ENCODE data around the gene CLDN9. TPM values are rescaled to one million over a fixed set of nuclear protein-coding genes. Genes with fewer than 3 reads are reported as not detected.
"Not testable (repeated sequence)": the region's sequence is repeated elsewhere in the genome, so short reads cannot be mapped to it uniquely, and the experiment has no call there.

CLDN9 gene
- total and polyA plus RNA-seq, 4 donors: 0.06 to 0.38 (median 0.28) TPM

DNA sequence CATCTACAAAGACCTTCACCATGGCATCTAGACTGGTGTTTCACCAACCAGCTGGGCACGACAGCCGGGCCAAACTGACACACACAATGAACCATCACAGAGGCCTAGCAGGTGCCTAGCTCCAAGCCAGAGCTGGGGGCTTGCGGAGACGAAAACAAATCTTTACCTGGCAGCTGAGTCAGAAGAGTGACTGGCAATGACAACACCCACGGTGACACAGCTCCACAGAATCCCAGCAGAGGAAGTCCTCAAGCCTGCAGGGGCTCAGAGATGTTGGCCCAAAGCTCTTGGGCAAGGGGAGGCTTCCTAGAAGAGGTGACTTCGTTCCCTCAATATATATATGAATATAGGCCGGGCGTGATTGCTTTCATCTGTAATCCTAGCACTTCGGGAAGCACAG is 38.8 kb downstream of the CLDN9 start:
- Histone ChIP-seq H3K9me3 (ENCODE audit: control insufficient read depth, insufficient read depth, low read length) (no peaks in the 10 kb centered on the region), H3K27me3 (ENCODE audit: control insufficient read depth, insufficient read depth, low read length) (peaks cover 36% of the 10 kb centered on the region), H3K4me3 (ENCODE audit: low read depth, low read length) (no peak overlapping the region), H3K27ac (ENCODE audit: low read depth, low read length) (no peak overlapping the region), H3K4me1 (ENCODE audit: control insufficient read depth, insufficient read depth, low read length) (peaks cover 6% of the 10 kb centered on the region), H3K36me3 (ENCODE audit: control insufficient read depth, insufficient read depth, low read length) (peaks cover 20% of the 10 kb centered on the region)
- 82% methylated on average over 4 of the region's 9 CpGs for WGBS (ENCODE audit: insufficient coverage)
- no peak for DNase-seq (ENCODE audit: low read depth in 4 of 6, low spot score in 6 of 6)

DNA sequence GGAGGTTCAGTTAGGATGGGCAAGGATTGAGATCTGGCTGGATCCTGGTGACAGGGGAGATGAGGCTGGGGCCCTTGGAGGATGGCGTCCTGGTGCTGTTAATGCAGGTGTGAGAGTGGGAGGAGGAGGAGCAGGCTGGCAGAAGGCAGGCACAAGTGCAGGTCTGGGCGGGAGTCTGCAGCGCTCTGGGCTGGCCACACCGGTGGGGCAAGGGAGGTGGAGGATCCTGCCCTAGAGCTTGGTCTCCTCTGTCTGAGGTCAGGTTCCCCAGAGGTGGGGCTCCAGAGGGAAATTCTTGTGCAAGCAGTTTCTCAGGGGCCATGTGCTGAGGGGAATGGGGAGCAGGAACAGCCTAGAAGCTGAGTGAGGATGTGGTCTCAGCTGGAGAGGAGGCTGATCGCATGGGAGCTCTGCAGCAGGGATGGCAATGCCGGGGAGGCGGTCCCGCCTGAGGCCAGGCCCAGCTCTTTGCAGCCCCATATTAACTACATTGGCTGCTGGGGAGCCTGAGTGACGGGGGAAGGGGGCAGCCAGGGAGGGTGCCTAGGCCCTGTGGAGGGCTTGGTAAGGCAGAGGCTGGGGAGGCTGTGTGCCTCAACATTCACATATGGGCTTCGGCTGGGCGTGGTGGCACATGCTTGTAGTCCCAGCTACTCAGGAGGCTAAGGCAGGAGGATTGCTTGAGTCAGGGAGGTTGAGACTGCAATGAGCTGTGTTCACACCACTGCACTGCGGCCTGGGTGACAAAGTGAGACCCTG is 40.0 kb downstream of the CLDN9 start:
- H3K4me1 ChIP-seq (ENCODE audit: control insufficient read depth, insufficient read depth, low read length); H3K4me3 ChIP-seq (ENCODE audit: low read depth, low read length); H3K27ac ChIP-seq (ENCODE audit: low read depth, low read length); DNase-seq (ENCODE audit: low read depth in 4 of 6, low spot score in 6 of 6); H3K9me3 ChIP-seq (ENCODE audit: control insufficient read depth, insufficient read depth, low read length): not testable (repeated sequence)
- Histone ChIP-seq H3K36me3 (ENCODE audit: control insufficient read depth, insufficient read depth, low read length) (peaks cover 29% of the 10 kb centered on the region), H3K27me3 (ENCODE audit: control insufficient read depth, insufficient read depth, low read length) (peaks cover 24% of the 10 kb centered on the region)
- WGBS (ENCODE audit: insufficient coverage): no CpG with 5 or more reads among the region's 12 CpGs

DNA sequence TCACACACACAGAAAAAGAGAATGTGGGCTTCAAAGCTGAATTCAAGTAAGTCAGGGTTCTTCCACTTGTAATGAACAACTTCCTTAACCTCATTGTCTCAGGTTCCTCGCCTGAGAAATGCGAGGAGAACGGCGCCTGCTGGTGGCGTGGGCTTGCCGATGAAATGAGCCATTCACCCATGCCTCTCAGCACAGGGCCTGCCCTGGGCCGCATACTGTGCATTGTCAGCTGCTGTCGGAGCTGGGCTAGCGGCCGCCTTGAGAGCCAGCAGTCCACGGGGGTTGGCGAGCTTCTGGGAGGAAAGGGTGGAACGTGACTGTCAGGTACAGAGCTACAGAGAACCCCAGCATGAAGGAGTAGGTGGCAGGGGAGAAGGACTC is 40.6 kb downstream of the CLDN9 start:
- not testable (repeated sequence) for H3K9me3 ChIP-seq (ENCODE audit: control insufficient read depth, insufficient read depth, low read length); H3K4me3 ChIP-seq (ENCODE audit: low read depth, low read length); H3K27ac ChIP-seq (ENCODE audit: low read depth, low read length); DNase-seq (ENCODE audit: low read depth in 4 of 6, low spot score in 6 of 6)
- WGBS (ENCODE audit: insufficient coverage): 90% methylated on average over 6 of the region's 13 CpGs
- peaks cover 29% of the 10 kb centered on the region for H3K36me3 ChIP-seq (ENCODE audit: control insufficient read depth, insufficient read depth, low read length)
- peaks cover 12% of the 10 kb centered on the region for H3K4me1 ChIP-seq (ENCODE audit: control insufficient read depth, insufficient read depth, low read length)
- H3K27me3 ChIP-seq (ENCODE audit: control insufficient read depth, insufficient read depth, low read length): peaks cover 19% of the 10 kb centered on the region

DNA sequence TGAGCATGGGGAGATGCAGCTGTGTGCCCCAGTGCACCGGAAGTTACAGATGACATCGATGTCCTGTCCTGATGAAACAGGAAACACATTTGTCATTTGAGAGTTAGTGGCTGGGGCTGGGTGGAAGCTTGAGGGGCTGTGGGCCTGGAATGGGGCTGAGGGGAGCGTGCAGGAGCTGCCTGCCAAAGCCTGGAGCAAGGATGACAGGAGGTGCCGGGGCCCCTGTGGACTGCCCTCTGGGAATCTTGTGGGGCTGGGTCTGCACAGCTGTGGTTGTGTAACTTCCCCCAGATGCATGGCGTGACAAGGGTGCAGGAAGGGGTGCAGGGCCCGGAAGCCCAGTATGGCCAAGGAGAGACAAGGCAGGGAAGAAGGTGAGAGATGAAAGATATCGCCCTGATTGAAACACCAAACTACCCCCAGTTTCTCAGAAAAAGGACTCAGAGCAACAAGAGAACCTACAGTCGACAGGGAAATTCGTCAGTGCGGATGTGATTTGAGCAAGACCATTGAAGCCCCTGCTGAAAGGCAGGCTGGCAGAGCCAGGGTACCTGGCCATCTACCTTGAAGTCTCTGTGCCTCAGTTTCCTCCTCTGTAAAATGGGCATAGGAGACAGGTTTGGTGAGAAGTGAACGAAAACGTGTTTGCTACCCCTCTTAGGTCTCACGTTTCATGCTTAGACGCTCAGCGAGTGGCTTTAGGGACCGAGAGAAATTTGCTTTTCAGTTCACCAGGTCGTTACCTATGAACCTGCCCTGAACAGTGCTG is 42.4 kb downstream of the CLDN9 start:
- H3K4me3 ChIP-seq (ENCODE audit: low read depth, low read length): no peak overlapping the region
- H3K9me3 ChIP-seq (ENCODE audit: control insufficient read depth, insufficient read depth, low read length): no peaks in the 10 kb centered on the region
- H3K4me1 ChIP-seq (ENCODE audit: control insufficient read depth, insufficient read depth, low read length): peaks cover 22% of the 10 kb centered on the region
- H3K36me3 ChIP-seq (ENCODE audit: control insufficient read depth, insufficient read depth, low read length): peaks cover 29% of the 10 kb centered on the region
- H3K27me3 ChIP-seq (ENCODE audit: control insufficient read depth, insufficient read depth, low read length): peaks cover 2% of the 10 kb centered on the region
- 79% methylated on average over 15 of the region's 17 CpGs for WGBS (ENCODE audit: insufficient coverage)
- no peak overlapping the region for H3K27ac ChIP-seq (ENCODE audit: low read depth, low read length)
- no peak for DNase-seq (ENCODE audit: low read depth in 4 of 6, low spot score in 6 of 6)

DNA sequence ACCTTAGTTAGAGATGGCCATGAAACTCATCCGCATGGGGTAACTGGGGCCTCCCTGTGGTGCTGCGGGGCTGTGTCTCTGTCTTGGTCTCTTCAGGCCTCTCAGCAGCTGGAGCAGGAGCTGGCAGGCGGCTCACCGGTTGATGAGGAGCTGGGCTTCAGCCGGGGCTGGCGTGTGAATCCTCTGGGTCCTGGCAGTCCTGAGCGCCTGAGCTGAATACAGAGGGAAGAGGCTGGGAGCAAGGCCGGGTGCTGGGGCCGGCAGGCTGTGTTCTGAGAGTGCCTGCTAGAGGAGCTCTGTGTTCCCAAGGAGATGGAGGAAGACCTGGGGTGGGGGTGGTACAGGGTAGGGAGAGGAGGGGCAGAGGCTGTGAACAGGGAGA is 43.0 kb downstream of the CLDN9 start:
- H3K9me3 ChIP-seq (ENCODE audit: control insufficient read depth, insufficient read depth, low read length); H3K27ac ChIP-seq (ENCODE audit: low read depth, low read length); H3K27me3 ChIP-seq (ENCODE audit: control insufficient read depth, insufficient read depth, low read length); H3K4me3 ChIP-seq (ENCODE audit: low read depth, low read length): not testable (repeated sequence)
- Histone ChIP-seq H3K36me3 (ENCODE audit: control insufficient read depth, insufficient read depth, low read length) (peaks cover 29% of the 10 kb centered on the region), H3K4me1 (ENCODE audit: control insufficient read depth, insufficient read depth, low read length) (peaks cover 22% of the 10 kb centered on the region)
- whole genome bisulfite sequencing (ENCODE audit: insufficient coverage): 18% methylated on average over 9 of the region's 9 CpGs
- DNase-seq (ENCODE audit: low read depth in 4 of 6, low spot score in 6 of 6): peak in 1 of 6 donors; percentile 12

DNA sequence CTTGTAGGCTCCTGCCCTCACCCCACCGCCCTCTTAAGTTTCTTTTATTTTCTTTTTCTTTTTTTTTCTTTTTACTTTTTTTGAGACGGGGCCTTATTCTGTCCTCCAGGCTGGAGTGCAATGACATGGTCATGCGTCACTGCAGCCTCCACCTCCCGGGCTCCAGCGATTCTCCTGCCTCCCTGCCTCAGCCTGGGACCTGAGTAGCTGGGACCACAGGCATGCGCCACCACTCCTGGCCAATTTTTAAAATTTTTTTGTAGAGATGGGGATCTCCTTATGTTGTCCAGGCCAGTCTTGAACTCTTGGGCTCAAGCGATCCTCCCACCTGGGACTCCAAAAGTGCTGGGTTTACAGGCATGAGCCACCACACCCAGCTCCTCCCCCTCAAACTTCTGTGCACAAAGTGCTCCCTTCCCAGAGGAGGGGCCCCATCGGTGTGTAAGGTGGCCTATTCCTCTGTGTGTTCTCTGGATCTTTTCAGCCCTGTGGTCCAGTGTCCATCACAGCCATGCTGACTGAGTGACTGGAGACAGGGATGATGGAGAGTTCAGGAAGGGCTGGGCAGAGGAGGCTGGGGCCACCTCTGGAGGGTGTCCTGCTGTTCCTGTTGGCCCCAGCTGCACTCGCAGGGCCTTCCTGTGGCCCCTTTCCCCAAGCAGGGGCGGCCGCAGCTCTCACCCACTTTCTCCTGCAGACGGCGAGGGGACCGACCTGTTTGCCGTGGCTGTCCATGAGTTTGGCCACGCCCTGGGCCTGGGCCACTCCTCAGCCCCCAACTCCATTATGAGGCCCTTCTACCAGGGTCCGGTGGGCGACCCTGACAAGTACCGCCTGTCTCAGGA is 43.8 kb downstream of the CLDN9 start:
- H3K9me3 ChIP-seq (ENCODE audit: control insufficient read depth, insufficient read depth, low read length): no peaks in the 10 kb centered on the region
- DNase-seq (ENCODE audit: low read depth in 4 of 6, low spot score in 6 of 6): no peak
- WGBS (ENCODE audit: insufficient coverage): 83% methylated on average over 8 of the region's 19 CpGs
- peaks cover 29% of the 10 kb centered on the region for H3K36me3 ChIP-seq (ENCODE audit: control insufficient read depth, insufficient read depth, low read length)
- peaks cover 22% of the 10 kb centered on the region for H3K4me1 ChIP-seq (ENCODE audit: control insufficient read depth, insufficient read depth, low read length)
- H3K27ac ChIP-seq (ENCODE audit: low read depth, low read length): no peak overlapping the region
- no peaks in the 10 kb centered on the region for H3K27me3 ChIP-seq (ENCODE audit: control insufficient read depth, insufficient read depth, low read length)
- no peak overlapping the region for H3K4me3 ChIP-seq (ENCODE audit: low read depth, low read length)

DNA sequence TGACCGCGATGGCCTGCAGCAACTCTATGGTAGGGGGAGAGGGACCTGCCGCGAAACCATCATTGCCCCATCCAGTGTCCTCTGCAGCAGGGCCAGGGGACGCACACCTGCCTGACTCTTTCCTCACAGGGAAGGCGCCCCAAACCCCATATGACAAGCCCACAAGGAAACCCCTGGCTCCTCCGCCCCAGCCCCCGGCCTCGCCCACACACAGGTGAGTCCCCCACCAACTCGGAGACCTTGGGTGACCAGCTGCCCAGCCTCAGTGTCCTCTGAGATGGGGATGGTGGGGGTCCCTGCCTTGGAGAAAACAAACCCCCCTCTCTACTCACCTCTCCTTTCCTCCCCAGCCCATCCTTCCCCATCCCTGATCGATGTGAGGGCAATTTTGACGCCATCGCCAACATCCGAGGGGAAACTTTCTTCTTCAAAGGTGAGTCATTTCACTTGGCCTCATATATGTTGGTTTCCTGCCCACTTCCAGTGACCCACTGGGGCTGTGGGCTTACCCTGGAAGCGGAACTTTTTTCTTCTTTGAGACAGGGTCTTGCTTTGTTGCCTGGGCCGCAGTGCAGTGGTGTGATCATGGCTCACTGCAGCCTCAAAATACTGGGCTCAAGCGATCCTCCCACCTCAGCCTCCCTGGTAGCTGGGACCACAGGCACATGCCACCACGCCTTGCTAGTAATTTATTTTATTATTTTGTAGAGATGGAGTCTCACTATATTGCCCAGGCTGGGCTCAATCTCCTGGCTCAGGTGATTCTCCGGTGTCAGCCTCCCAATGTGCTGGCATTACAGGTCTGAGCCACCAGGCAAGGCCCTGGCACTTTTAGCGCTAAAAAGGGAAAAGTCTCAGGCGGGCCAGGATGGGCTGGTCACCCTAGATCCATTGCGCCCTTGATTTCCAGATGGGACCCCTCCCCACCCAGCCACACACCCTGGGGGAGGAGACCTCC is 44.7 kb downstream of the CLDN9 start:
- 92% methylated on average over 14 of the region's 22 CpGs for WGBS (ENCODE audit: insufficient coverage)
- Histone ChIP-seq H3K9me3 (ENCODE audit: control insufficient read depth, insufficient read depth, low read length) (no peaks in the 10 kb centered on the region), H3K36me3 (ENCODE audit: control insufficient read depth, insufficient read depth, low read length) (peaks cover 29% of the 10 kb centered on the region), H3K27me3 (ENCODE audit: control insufficient read depth, insufficient read depth, low read length) (no peaks in the 10 kb centered on the region), H3K4me3 (ENCODE audit: low read depth, low read length) (peak overlapping the region; percentile 24), H3K27ac (ENCODE audit: low read depth, low read length) (no peak overlapping the region), H3K4me1 (ENCODE audit: control insufficient read depth, insufficient read depth, low read length) (peaks cover 22% of the 10 kb centered on the region)
- DNase-seq (ENCODE audit: low read depth in 4 of 6, low spot score in 6 of 6): no peak

DNA sequence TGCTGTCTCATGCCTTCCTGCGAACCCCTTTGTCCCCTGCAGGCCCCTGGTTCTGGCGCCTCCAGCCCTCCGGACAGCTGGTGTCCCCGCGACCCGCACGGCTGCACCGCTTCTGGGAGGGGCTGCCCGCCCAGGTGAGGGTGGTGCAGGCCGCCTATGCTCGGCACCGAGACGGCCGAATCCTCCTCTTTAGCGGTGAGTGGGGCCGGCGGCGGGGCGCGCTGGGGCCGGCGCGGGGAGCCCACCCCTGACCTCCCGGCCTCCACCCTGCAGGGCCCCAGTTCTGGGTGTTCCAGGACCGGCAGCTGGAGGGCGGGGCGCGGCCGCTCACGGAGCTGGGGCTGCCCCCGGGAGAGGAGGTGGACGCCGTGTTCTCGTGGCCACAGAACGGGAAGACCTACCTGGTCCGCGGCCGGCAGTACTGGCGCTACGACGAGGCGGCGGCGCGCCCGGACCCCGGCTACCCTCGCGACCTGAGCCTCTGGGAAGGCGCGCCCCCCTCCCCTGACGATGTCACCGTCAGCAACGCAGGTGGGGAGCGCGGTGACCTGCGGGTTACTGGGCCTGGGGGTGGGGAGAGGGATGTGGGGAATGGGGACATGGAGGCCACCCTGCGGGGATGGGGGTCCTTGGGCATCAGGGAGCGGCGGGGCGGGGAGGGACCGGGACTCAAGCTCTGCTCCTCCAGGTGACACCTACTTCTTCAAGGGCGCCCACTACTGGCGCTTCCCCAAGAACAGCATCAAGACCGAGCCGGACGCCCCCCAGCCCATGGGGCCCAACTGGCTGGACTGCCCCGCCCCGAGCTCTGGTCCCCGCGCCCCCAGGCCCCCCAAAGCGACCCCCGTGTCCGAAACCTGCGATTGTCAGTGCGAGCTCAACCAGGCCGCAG is 45.7 kb downstream of the CLDN9 start:
- Histone ChIP-seq H3K4me1 (ENCODE audit: control insufficient read depth, insufficient read depth, low read length) (peaks cover 22% of the 10 kb centered on the region), H3K36me3 (ENCODE audit: control insufficient read depth, insufficient read depth, low read length) (peaks cover 29% of the 10 kb centered on the region), H3K27ac (ENCODE audit: low read depth, low read length) (peak overlapping the region; percentile 15), H3K4me3 (ENCODE audit: low read depth, low read length) (peak overlapping the region; percentile 69), H3K27me3 (ENCODE audit: control insufficient read depth, insufficient read depth, low read length) (no peaks in the 10 kb centered on the region), H3K9me3 (ENCODE audit: control insufficient read depth, insufficient read depth, low read length) (no peaks in the 10 kb centered on the region)
- DNase-seq (ENCODE audit: low read depth in 4 of 6, low spot score in 6 of 6): peak in 4 of 6 donors; percentile 20 to 86 (median 54)
- 4% methylated on average over 71 of the region's 77 CpGs for WGBS (ENCODE audit: insufficient coverage)
